A549 (cell line): ENCODE measurements around the gene FKBP4. TPM values are rescaled to one million over a fixed set of nuclear protein-coding genes. Genes with fewer than 3 reads are reported as not detected.

ENCODE experiments used
- ATAC-seq, 2 experiments: fragments of 200-7000 bp in 1 of 2; fragments of >200 bp in 1 of 2; cut with Nextera tagmentation in 1 of 2; cut with Tn5 transposase in 1 of 2; 3 replicates each; pipeline versions ENCODE4 v1.8.0 to v1.9.1; 2018 to 2020; ENCODE audit warnings: mild to moderate bottlenecking in 1 of 2, moderate library complexity in 1 of 2
- CTCF ChIA-PET: fragments of 300-600 bp; sonication (Branson Sonifier 250); formaldehyde crosslinking; extraction: SDS; loops from one replicate; lab custom pipeline; 2021; ENCODE audit warnings: antibody characterized with exemption, inconsistent platforms; lab: Yijun Ruan, JAX
- POLR2A ChIA-PET: fragments of 350-600 bp; formaldehyde crosslinking; extraction: SDS; loops from one replicate; lab custom pipeline; 2021; ENCODE audit warnings: antibody characterized with exemption, inconsistent platforms; lab: Yijun Ruan, JAX
- DNase-seq, 2 experiments: peaks; one replicate each; pipeline versions ENCODE4 v3.0.0 to v3.0.0-alpha.2; 2011 to 2016; ENCODE audit warnings: low read depth in 1 of 2, low spot score in 1 of 2
- FAIRE-seq: peaks from 2 replicates; lab custom pipeline; 2011; peaks lifted over from hg19 to GRCh38; lab: Jason Lieb, UNC
- H3K27ac ChIP-seq, 2 experiments: fragments of >200 bp; sonication (Bioruptor Twin); formaldehyde crosslinking; 3 replicates each; pipeline ENCODE4 v1.5.1; 2016 to 2017
- H3K4me1 ChIP-seq: fragments of >200 bp; sonication (Bioruptor Twin); formaldehyde crosslinking; 3 replicates; pipeline ENCODE4 v1.6.1; 2016
- H3K4me2 ChIP-seq: fragments of >200 bp; sonication (Bioruptor Twin); formaldehyde crosslinking; 3 replicates; pipeline ENCODE4 v1.6.1; 2016
- H3K4me3 ChIP-seq: fragments of >200 bp; sonication (Bioruptor Twin); formaldehyde crosslinking; 3 replicates; pipeline ENCODE4 v1.5.1; 2016
- H3K9me3 ChIP-seq: fragments of >200 bp; sonication (Bioruptor Twin); formaldehyde crosslinking; 3 replicates; pipeline ENCODE4 v1.6.1; 2016
- BHLHE40 ChIP-seq: IDR thresholded peaks from 2 replicates; pipeline ENCODE4 v1.6.1; 2012; ENCODE audit warnings: low read depth, low read length, inconsistent platforms
- CBX8 ChIP-seq: fragments of 200-600 bp; sonication (generic); IDR thresholded peaks from 2 replicates; pipeline ENCODE4 v1.6.1; 2016
- CEBPB ChIP-seq, 2 experiments: fragments of >200 bp in 1 of 2; sonication (Bioruptor Twin) in 1 of 2; formaldehyde crosslinking in 1 of 2; IDR thresholded peaks; 2 replicates each; pipeline ENCODE4 v1.6.1; 2012 to 2016
- CHD2 ChIP-seq: fragments of 150-350 bp; IDR thresholded peaks from 2 replicates; pipeline ENCODE4 v1.6.1; 2014; ENCODE audit warnings: low read length; ENCODE audit not compliant: partially characterized antibody
- E2F6 ChIP-seq: IDR thresholded peaks from 2 replicates; pipeline ENCODE4 v1.6.1; 2012; ENCODE audit warnings: low read depth, borderline replicate concordance
- ELK1 ChIP-seq: fragments of 150-350 bp; IDR thresholded peaks from 2 replicates; pipeline ENCODE4 v1.6.1; 2014; ENCODE audit warnings: low read depth, mild to moderate bottlenecking, low read length
- ESRRA ChIP-seq: fragments of 150-350 bp; IDR thresholded peaks from 2 replicates; pipeline ENCODE4 v1.6.1; 2014; ENCODE audit warnings: mild to moderate bottlenecking, low read length, borderline replicate concordance
- GATA3 ChIP-seq: IDR thresholded peaks from 2 replicates; pipeline ENCODE4 v1.6.1; 2012; ENCODE audit warnings: borderline replicate concordance
- HEYL ChIP-seq: fragments of 250-450 bp; sonication (Bioruptor Pico); IDR thresholded peaks from 2 replicates; pipeline ENCODE4 v1.8.0; 2021; ENCODE audit warnings: mild to moderate bottlenecking, moderate library complexity
- HMGXB4 ChIP-seq: fragments of 250-450 bp; sonication (Bioruptor Pico); IDR thresholded peaks from 2 replicates; pipeline ENCODE4 v1.5.0; 2021; ENCODE audit warnings: mild to moderate bottlenecking, moderate library complexity, borderline replicate concordance
- HOXA7 ChIP-seq: fragments of 250-450 bp; sonication (Bioruptor Pico); IDR thresholded peaks from 2 replicates; pipeline ENCODE4 v1.5.0; 2020; ENCODE audit warnings: mild to moderate bottlenecking, moderate library complexity
- HOXB13 ChIP-seq: fragments of 250-450 bp; sonication (Bioruptor Pico); IDR thresholded peaks from 2 replicates; pipeline ENCODE4 v1.5.0; 2020; ENCODE audit warnings: low read depth, mild to moderate bottlenecking, moderate library complexity
- JUNB ChIP-seq: fragments of >200 bp; sonication (Bioruptor Twin); formaldehyde crosslinking; IDR thresholded peaks from 2 replicates; pipeline ENCODE4 v1.6.1; 2016
- KDM1A ChIP-seq: fragments of 200-600 bp; sonication (generic); IDR thresholded peaks from 2 replicates; pipeline ENCODE4 v1.6.1; 2016; ENCODE audit warnings: low read depth, mild to moderate bottlenecking
- MAFK ChIP-seq: fragments of 450-650 bp; IDR thresholded peaks from 2 replicates; pipeline ENCODE4 v1.6.1; 2014; ENCODE audit not compliant: partially characterized antibody
- MAZ ChIP-seq: fragments of 150-350 bp; IDR thresholded peaks from 2 replicates; pipeline ENCODE4 v1.6.1; 2014; ENCODE audit warnings: antibody characterized with exemption, low read depth, low read length, borderline replicate concordance
- NR3C1 ChIP-seq: fragments of >200 bp; sonication (Bioruptor Twin); formaldehyde crosslinking; IDR thresholded peaks from 3 replicates; pipeline ENCODE4 v1.6.1; 2017
- POLR2A ChIP-seq: IDR thresholded peaks from 2 replicates; pipeline ENCODE4 v1.6.1; 2012; ENCODE audit warnings: mild to moderate bottlenecking, low read length
- POLR2AphosphoS2 ChIP-seq: conservative IDR thresholded peaks from 2 replicates; pipeline ENCODE4 v1.6.1; 2012; ENCODE audit warnings: low read length, improper control_type of control experiment, inconsistent platforms
- RFX5 ChIP-seq: fragments of 450-650 bp; IDR thresholded peaks from 2 replicates; pipeline ENCODE4 v1.7.1; 2014; ENCODE audit warnings: antibody characterized with exemption, mild to moderate bottlenecking, moderate library complexity
- RNF2 ChIP-seq: fragments of 200-600 bp; sonication (generic); IDR thresholded peaks from 2 replicates; pipeline ENCODE4 v1.6.1; 2016; ENCODE audit warnings: low read depth, mild to moderate bottlenecking, antibody characterized with exemption, moderate library complexity, borderline replicate concordance
- SMC3 ChIP-seq: fragments of >200 bp; sonication (Bioruptor Twin); formaldehyde crosslinking; IDR thresholded peaks from 3 replicates; pipeline ENCODE4 v1.6.1; 2018; ENCODE audit warnings: inconsistent platforms
- SREBF2 ChIP-seq: fragments of 450-650 bp; IDR thresholded peaks from 2 replicates; pipeline ENCODE4 v1.6.1; 2014; ENCODE audit warnings: mild to moderate bottlenecking, moderate library complexity
- TFCP2L1 ChIP-seq: fragments of 250-450 bp; sonication (Bioruptor Pico); IDR thresholded peaks from 2 replicates; pipeline ENCODE4 v1.5.0; 2021; ENCODE audit warnings: mild to moderate bottlenecking
- USF2 ChIP-seq: fragments of 450-650 bp; IDR thresholded peaks from 2 replicates; pipeline ENCODE4 v1.6.1; 2014; ENCODE audit warnings: antibody characterized with exemption
- ZFP36 ChIP-seq: fragments of 450-650 bp; IDR thresholded peaks from 2 replicates; pipeline ENCODE4 v1.6.1; 2014; ENCODE audit warnings: borderline replicate concordance; ENCODE audit not compliant: partially characterized antibody
- ZNF302 ChIP-seq: fragments of 250-450 bp; sonication (Bioruptor Pico); IDR thresholded peaks from 2 replicates; pipeline ENCODE4 v1.9.0; 2021; ENCODE audit warnings: inconsistent platforms, mild to moderate bottlenecking, moderate library complexity
- ZSCAN20 ChIP-seq: fragments of 250-450 bp; sonication (Bioruptor Pico); IDR thresholded peaks from 2 replicates; pipeline ENCODE4 v1.8.0; 2022; ENCODE audit warnings: mild to moderate bottlenecking, moderate library complexity
- WGBS: methylation state at CpG from one replicate; pipeline ENCODE4 v1.1.6; 2017; ENCODE audit errors: missing lambda C conversion rate; 5-methylcytosine and 5-hydroxymethylcytosine counted together
- polyA plus RNA-seq, 4 experiments: library from polyadenylated mRNA; depleted of rRNA in 3 of 4; stranded (reverse); fragments of >200 nt; fragmentation: RNase III in 1 of 4; extraction: RNeasy Plus Mini Kit Qiagen cat#74134 plus additional on column Dnase treatment in 1 of 4; gene quantifications; 2 replicates in 3 of 4; 3 replicates in 1 of 4; pipeline ENCODE4 v1.2.3, GENCODE V29; 2011 to 2017

The FKBP4 gene
- polyA plus RNA-seq, 2 of the 4 experiments (the other 2 are of a cell fraction) = 108 to 137 TPM

GRCh38 chr12:2820432-2820831 is 25.7 kb downstream of the FKBP4 start:
- no peak overlapping the region for H3K4me3 ChIP-seq
- DNase-seq = no peak
- ATAC-seq = peak in 1 of 2 experiments; percentile 15; a peak in 1 of 6 replicates
- H3K4me1 ChIP-seq = no peaks in the 10 kb centered on the region
- no peaks in the 10 kb centered on the region for H3K9me3 ChIP-seq
- TF ChIP-seq SREBF2 (no peak), ELK1 (no peak), SMC3 (no peak), MAZ (no peak), HOXB13 (CRISPR knock-in tag) (no peak), CEBPB (IDR thresholded peaks at IDR 0.05) (no peak)
- POLR2A ChIA-PET = interaction anchor here (2.8 kb wide), 1 partner anchor 7 kb away, joined by 10 read pairs; no protein-coding TSS in a partner anchor
- 80% methylated on average over 7 of the region's 9 CpGs for WGBS
- H3K27ac ChIP-seq = no peak overlapping the region
- no peak for FAIRE-seq
- CTCF ChIA-PET = interaction anchor here (0.8 to 1.8 kb wide), 4 partner anchors 33 to 56 kb away, joined by 3 to 5 read pairs (median 3); no protein-coding TSS in a partner anchor
- H3K4me2 ChIP-seq = no peak overlapping the region

- H3K27ac ChIP-seq = no peak overlapping the region
- H3K4me2 ChIP-seq = no peak overlapping the region
- ATAC-seq (no peak), DNase-seq (no peak), FAIRE-seq (no peak)
- 80% methylated on average over 7 of the region's 7 CpGs for WGBS
- peak; percentile 92 for TF ChIP-seq MAFK
- TF ChIP-seq GATA3 = no peak
- no peak for TF ChIP-seq ZSCAN20
- TF ChIP-seq ZFP36 = no peak
- TF ChIP-seq HOXA7 (CRISPR knock-in tag) = no peak
- no peak for TF ChIP-seq TFCP2L1 (CRISPR knock-in tag)
- POLR2A ChIA-PET = no interaction called here
- no peaks in the 10 kb centered on the region for H3K4me1 ChIP-seq
- CTCF ChIA-PET = interaction anchor here (1.2 to 2.3 kb wide), 3 partner anchors 15 to 120 kb away, joined by 3 to 6 read pairs (median 3); no protein-coding TSS in a partner anchor
- no peak overlapping the region for H3K4me3 ChIP-seq
- no peaks in the 10 kb centered on the region for H3K9me3 ChIP-seq
Observed at GRCh38 chr12:2823483-2823882, 28.7 kb downstream of the FKBP4 start.

GRCh38 chr12:2824541-2824940 is 29.8 kb downstream of the FKBP4 start:
- ATAC-seq (no peak), DNase-seq (no peak), FAIRE-seq (no peak)
- POLR2A ChIA-PET = no interaction called here
- 80% methylated on average over 6 of the region's 6 CpGs for WGBS
- H3K4me2 ChIP-seq = no peak overlapping the region
- no peak overlapping the region for H3K4me3 ChIP-seq
- no peak overlapping the region for H3K27ac ChIP-seq
- CTCF ChIA-PET = interaction anchor here (1.5 to 2.3 kb wide), 4 partner anchors 10 to 119 kb away, joined by 3 to 6 read pairs (median 4); no protein-coding TSS in a partner anchor
- H3K9me3 ChIP-seq = no peaks in the 10 kb centered on the region
- TF ChIP-seq KDM1A (no peak), HEYL (CRISPR knock-in tag) (no peak), ZNF302 (CRISPR knock-in tag) (no peak), BHLHE40 (no peak), ESRRA (no peak)
- H3K4me1 ChIP-seq = no peaks in the 10 kb centered on the region

- FAIRE-seq (no peak), DNase-seq (no peak), ATAC-seq (no peak)
- Histone ChIP-seq H3K4me2 (no peak overlapping the region), H3K9me3 (no peaks in the 10 kb centered on the region), H3K27ac (no peak overlapping the region), H3K4me1 (no peaks in the 10 kb centered on the region), H3K4me3 (no peak overlapping the region)
- 87% methylated on average over 4 of the region's 4 CpGs for WGBS
- ChIA-PET CTCF (interaction anchor here (0.9 to 2.3 kb wide), 5 partner anchors 11 to 119 kb away, joined by 3 to 6 read pairs (median 4); no protein-coding TSS in a partner anchor), POLR2A (no interaction called here)
- no peak for TF ChIP-seq NR3C1
- TF ChIP-seq MAZ = no peak
- no peak for TF ChIP-seq JUNB
- no peak for TF ChIP-seq CBX8
- TF ChIP-seq USF2 = no peak
- TF ChIP-seq ZFP36 = no peak
- TF ChIP-seq E2F6 = no peak
- no peak for TF ChIP-seq ESRRA
- TF ChIP-seq TFCP2L1 (CRISPR knock-in tag) = no peak
- TF ChIP-seq HMGXB4 (CRISPR knock-in tag) = no peak
- no peak for TF ChIP-seq RFX5
- TF ChIP-seq CHD2 = no peak
- TF ChIP-seq POLR2AphosphoS2 = no peak
- no peak for TF ChIP-seq RNF2
- TF ChIP-seq POLR2A = no peak
Observed at GRCh38 chr12:2825132-2825531, 30.4 kb downstream of the FKBP4 start.
